ENCODE results near the gene EFNB1. TPM values are rescaled to one million over a fixed set of nuclear protein-coding genes. Genes with fewer than 3 reads are reported as not detected.

EFNB1 gene
- total RNA-seq, 6 experiments from 2014 or later, result 6.1 to 17.4 (median 10.4) TPM

- Histone ChIP-seq H3K27ac (no peak overlapping the region), H3K4me3 (no peak overlapping the region), H3K9me3 (no peaks in the 10 kb centered on the region), H3K36me3 (no peaks in the 10 kb centered on the region), H3K4me1 (no peaks in the 10 kb centered on the region), H3K27me3 (no peaks in the 10 kb centered on the region)
- no peak for DNase-seq
- TF ChIP-seq POLR2A (IDR thresholded peaks at IDR 0.05) (no peak), CTCF (IDR thresholded peaks at IDR 0.05) (peak; percentile 20 to 51 (median 44))
- intact Hi-C loops (cut with DNase I), result no loop called here
- ATAC-seq, result peak; percentile 63 to 80 (median 76)
- 8% methylated on average over 3 of the region's 3 CpGs for WGBS (ENCODE audit: insufficient coverage, low coverage, low lambda C conversion rate, missing lambda C conversion rate)
Observed at GRCh38 chrX:68807818-68808217, 21.0 kb upstream of the EFNB1 start.

GRCh38 chrX:68808686-68809357 is 20.0 kb upstream of the EFNB1 start:
- DNase-seq (no peak), ATAC-seq (peak; percentile 73 to 84 (median 79))
- no peaks in the 10 kb centered on the region for H3K36me3 ChIP-seq
- H3K4me3 ChIP-seq, result no peak overlapping the region
- intact Hi-C loops (cut with DNase I), result no loop called here
- no peak overlapping the region for H3K27ac ChIP-seq
- WGBS (ENCODE audit: insufficient coverage, low coverage, low lambda C conversion rate, missing lambda C conversion rate), result 47% methylated on average over 4 of the region's 6 CpGs
- no peaks in the 10 kb centered on the region for H3K9me3 ChIP-seq
- peak; percentile 31 to 45 (median 42) for TF ChIP-seq CTCF (IDR thresholded peaks at IDR 0.05)
- no peak for TF ChIP-seq POLR2A (IDR thresholded peaks at IDR 0.05)
- H3K27me3 ChIP-seq, result no peaks in the 10 kb centered on the region
- H3K4me1 ChIP-seq, result no peaks in the 10 kb centered on the region

- WGBS (ENCODE audit: insufficient coverage, low coverage, low lambda C conversion rate, missing lambda C conversion rate), result 61% methylated on average over 4 of the region's 6 CpGs
- no peak for ATAC-seq
Observed at GRCh38 chrX:68820476-68821110, 8.2 kb upstream of the EFNB1 start.

GRCh38 chrX:68821616-68822015 is 7.2 kb upstream of the EFNB1 start:
- TF ChIP-seq POLR2A (IDR thresholded peaks at IDR 0.05) (no peak), CTCF (IDR thresholded peaks at IDR 0.05) (no peak)
- H3K36me3 ChIP-seq, result no peaks in the 10 kb centered on the region
- DNase-seq (no peak), ATAC-seq (no peak)
- H3K4me3 ChIP-seq, result no peak overlapping the region
- H3K27me3 ChIP-seq, result no peaks in the 10 kb centered on the region
- H3K27ac ChIP-seq, result no peak overlapping the region
- WGBS (ENCODE audit: insufficient coverage, low coverage, low lambda C conversion rate, missing lambda C conversion rate), result 43% methylated on average over 3 of the region's 3 CpGs
- no peaks in the 10 kb centered on the region for H3K9me3 ChIP-seq
- intact Hi-C loops (cut with DNase I), result loop anchor here (5.0 to 10.0 kb wide), 3 partner anchors 243 to 563 kb away; no protein-coding TSS in a partner anchor
- no peaks in the 10 kb centered on the region for H3K4me1 ChIP-seq

More at GRCh38 chrX:68820476-68821110, 8.2 kb upstream of the EFNB1 start:
- DNase-seq, result no peak
- Histone ChIP-seq H3K4me1 (no peaks in the 10 kb centered on the region), H3K36me3 (no peaks in the 10 kb centered on the region), H3K27ac (no peak overlapping the region), H3K9me3 (no peaks in the 10 kb centered on the region), H3K27me3 (no peaks in the 10 kb centered on the region), H3K4me3 (no peak overlapping the region)
- TF ChIP-seq POLR2A (IDR thresholded peaks at IDR 0.05), result no peak
- TF ChIP-seq CTCF (IDR thresholded peaks at IDR 0.05), result no peak
- intact Hi-C loops (cut with DNase I), result loop anchor here (5.0 to 10.0 kb wide), 3 partner anchors 244 to 564 kb away; no protein-coding TSS in a partner anchor
